HepG2 (cell line): ENCODE results near the gene RABGAP1. TPM values are rescaled to one million over a fixed set of nuclear protein-coding genes. Genes with fewer than 3 reads are reported as not detected.

ENCODE experiments used
- ATAC-seq: fragments of 200-7000 bp; cut with Tn5 transposase; 3 replicates; pipeline ENCODE4 v1.9.1; 2020; ENCODE audit warnings: mild to moderate bottlenecking, moderate library complexity
- BruUV-seq: library from RNA; stranded (reverse); fragments of 400-500 nt; replicated peaks from 2 replicates; lab custom pipeline; 2021; lab: Mats Ljungman, UMichigan
- CTCF ChIA-PET: fragments of 300-600 bp; formaldehyde crosslinking; extraction: SDS; loops from one replicate; lab custom pipeline; 2021; ENCODE audit warnings: low total read pairs, inconsistent platforms, low intra/inter-chr PET ratio; lab: Yijun Ruan, JAX
- POLR2A ChIA-PET: fragments of 350-600 bp; sonication (Branson Sonifier 250); formaldehyde crosslinking; loops from one replicate; lab custom pipeline; 2020; ENCODE audit warnings: antibody characterized with exemption, inconsistent platforms; lab: Yijun Ruan, JAX
- DNase-seq: peaks from one replicate; pipeline ENCODE4 v3.0.0-alpha.2; 2015; ENCODE audit warnings: low spot score
- FAIRE-seq: peaks from 3 replicates; lab custom pipeline; 2011; peaks lifted over from hg19 to GRCh38; lab: Jason Lieb, UNC
- H2AFZ ChIP-seq: one replicate; pipeline ENCODE4 v1.6.1; 2011; ENCODE audit warnings: low read length, inconsistent platforms
- H3K27ac ChIP-seq: fragments of 300-600 bp; 3 replicates; pipeline ENCODE4 v1.8.0; 2011; ENCODE audit warnings: mixed run types, mild to moderate bottlenecking, mixed read lengths, low read length, inconsistent platforms; ENCODE audit not compliant: insufficient read depth; ENCODE audit errors: extremely low read length
- H3K27me3 ChIP-seq, 2 experiments: fragments of 200-600 bp in 1 of 2; 2 replicates in 1 of 2; 3 replicates in 1 of 2; pipeline versions ENCODE4 v1.6.0 to v1.8.0; 2011; ENCODE audit warnings: low read length in 2 of 2, mild to moderate bottlenecking in 2 of 2, moderate library complexity in 2 of 2, inconsistent platforms in 1 of 2; ENCODE audit not compliant: insufficient read depth in 2 of 2, control insufficient read depth in 1 of 2
- H3K36me3 ChIP-seq, 2 experiments: fragments of 200-600 bp in 1 of 2; replicated peaks in 1 of 2; 2 replicates in 1 of 2; 3 replicates in 1 of 2; pipeline versions ENCODE4 v1.5.1 to v1.8.0; 2011; ENCODE audit warnings: low read length in 2 of 2, inconsistent platforms in 1 of 2; ENCODE audit not compliant: insufficient read depth in 2 of 2, control insufficient read depth in 1 of 2
- H3K4me1 ChIP-seq: 2 replicates; pipeline ENCODE4 v1.5.1; 2012; ENCODE audit warnings: low read length, inconsistent platforms; ENCODE audit not compliant: insufficient read depth
- H3K4me2 ChIP-seq: 2 replicates; pipeline ENCODE4 v1.6.0; 2011; ENCODE audit warnings: low read depth, low read length, inconsistent platforms
- H3K4me3 ChIP-seq, 3 experiments: fragments of 200-600 bp in 1 of 3; sonication (generic), shearing (Covaris generic) in 1 of 3; replicated peaks in 1 of 3; 2 replicates each; pipeline ENCODE4 v1.5.1; 2011 to 2016; ENCODE audit warnings: low read length in 3 of 3, inconsistent platforms in 2 of 3, low read depth in 2 of 3, mild to moderate bottlenecking in 2 of 3, control low read depth in 1 of 3, mixed read lengths in 1 of 3; ENCODE audit not compliant: insufficient read depth in 1 of 3
- H3K79me2 ChIP-seq: one replicate; pipeline ENCODE4 v1.6.1; 2011; ENCODE audit warnings: low read length, inconsistent platforms; ENCODE audit not compliant: insufficient read depth
- H3K9ac ChIP-seq: 2 replicates; pipeline ENCODE4 v1.6.0; 2011; ENCODE audit warnings: mild to moderate bottlenecking, low read depth, low read length, inconsistent platforms; ENCODE audit not compliant: insufficient read depth
- H3K9me3 ChIP-seq: 2 replicates; pipeline ENCODE4 v1.5.1; 2012; ENCODE audit warnings: mild to moderate bottlenecking, low read length
- H4K20me1 ChIP-seq: 2 replicates; pipeline ENCODE4 v1.6.0; 2011; ENCODE audit warnings: inconsistent platforms, mild to moderate bottlenecking, low read length, moderate library complexity; ENCODE audit not compliant: insufficient read depth
- AFF4 ChIP-seq: sonication (generic); formaldehyde crosslinking; IDR thresholded peaks from 2 replicates; pipeline ENCODE4 v1.4.0; 2020; ENCODE audit warnings: missing genetic modification reagents
- CREB3 ChIP-seq: sonication (generic); formaldehyde crosslinking; IDR thresholded peaks from 2 replicates; pipeline ENCODE4 v1.5.0; 2020; ENCODE audit warnings: missing genetic modification reagents
- ELF3 ChIP-seq: IDR thresholded peaks from 2 replicates; pipeline ENCODE4 v1.6.1; 2016; ENCODE audit warnings: missing genetic modification reagents, missing compliant biosample characterization
- KLF9 ChIP-seq: IDR thresholded peaks from 2 replicates; pipeline ENCODE4 v1.6.1; 2016; ENCODE audit warnings: low read depth
- NFE2L2 ChIP-seq: fragments of 150-350 bp; IDR thresholded peaks from 2 replicates; pipeline ENCODE4 v1.6.1; 2014; ENCODE audit warnings: low read length
- NFYB ChIP-seq: sonication (generic); formaldehyde crosslinking; IDR thresholded peaks from 2 replicates; pipeline ENCODE4 v1.4.0; 2020; ENCODE audit warnings: missing genetic modification reagents
- NR0B2 ChIP-seq: sonication (generic); formaldehyde crosslinking; IDR thresholded peaks from 2 replicates; pipeline ENCODE4 v1.4.0; 2020; ENCODE audit warnings: mild to moderate bottlenecking, missing genetic modification reagents
- NR2F1 ChIP-seq, 2 experiments: fragments of 450-650 bp in 1 of 2; formaldehyde crosslinking in 1 of 2; IDR thresholded peaks; 2 replicates each; pipeline versions ENCODE4 v1.5.0 to v1.6.1; 2016 to 2020; ENCODE audit warnings: mild to moderate bottlenecking in 1 of 2, missing compliant biosample characterization in 1 of 2, missing genetic modification reagents in 1 of 2, moderate library complexity in 1 of 2
- PREB ChIP-seq: sonication (generic); formaldehyde crosslinking; IDR thresholded peaks from 2 replicates; pipeline ENCODE4 v1.4.0; 2020; ENCODE audit warnings: missing genetic modification reagents
- SSRP1 ChIP-seq: IDR thresholded peaks from 2 replicates; pipeline ENCODE4 v1.6.1; 2016; ENCODE audit warnings: control low read depth
- ZNF558 ChIP-seq: sonication (generic); formaldehyde crosslinking; IDR thresholded peaks from 2 replicates; pipeline ENCODE4 v1.9.0; 2022; ENCODE audit warnings: mild to moderate bottlenecking, missing genetic modification reagents, borderline replicate concordance
- WGBS: methylation state at CpG from one replicate; pipeline ENCODE4 v1.1.6; 2017; ENCODE audit warnings: low lambda C conversion rate; 5-methylcytosine and 5-hydroxymethylcytosine counted together
- in situ Hi-C: cut with HindIII; loops from 2 replicates; pipeline ENCODE4 v1.10.0; 2017; ENCODE audit warnings: low pct_unique_long_range_greater_than_20kb; ENCODE audit not compliant: extremely low pct_ligation_motif_present
- intact Hi-C: fragments of 100-400 bp; cut with micrococcal nuclease; formaldehyde crosslinking; loops from one replicate; pipeline ENCODE4 v1.10.0; 2022; ENCODE audit not compliant: unreplicated experiment
- polyA plus RNA-seq, 8 experiments: library from polyadenylated mRNA; depleted of rRNA in 3 of 8; stranded (reverse) in 7 of 8; unstranded in 1 of 8; fragments of >200 nt; fragmentation: Illumina TruSeq in 4 of 8; extraction: Trizol in 4 of 8; gene quantifications; 2 replicates each; pipeline versions ENCODE4 v1.2.1 to v1.2.3, GENCODE V29; 2011 to 2016; ENCODE audit warnings: low read depth in 4 of 8, missing spikeins in 1 of 8, mixed read lengths in 1 of 8; ENCODE audit not compliant: insufficient read depth in 1 of 8
- total RNA-seq, 5 experiments: library from RNA; depleted of rRNA; stranded (reverse); fragments of >200 nt; fragmentation: Illumina TruSeq; extraction: Trizol; gene quantifications; 2 replicates each; pipeline ENCODE4 v1.2.3, GENCODE V29; 2016; ENCODE audit warnings: low read depth in 1 of 5

The RABGAP1 gene
- total and polyA plus RNA-seq, 2 of the 13 experiments (the other 11 are each of a cell fraction or from before 2014, with no cell fraction given): 19.1 to 19.3 TPM

GRCh38 chr9:123090198-123090896 is 149.5 kb downstream of the RABGAP1 start:
- H3K27me3 ChIP-seq: no peaks in the 10 kb centered on the region
- 95% methylated on average over 8 of the region's 8 CpGs for WGBS
- TF ChIP-seq SSRP1 (CRISPR knock-in tag) (no peak), AFF4 (CRISPR knock-in tag) (no peak), ZNF558 (no peak)
- TF ChIP-seq, all 625 proteins: peak for 0
- DNase-seq (no peak), FAIRE-seq (no peak), ATAC-seq (no peak)
- H4K20me1 ChIP-seq: no peaks in the 10 kb centered on the region
- BruUV-seq: no TSS peak
- no peak overlapping the region for H3K4me3 ChIP-seq
- H3K9ac ChIP-seq: no peak overlapping the region
- CTCF ChIA-PET: no interaction called here
- H3K27ac ChIP-seq: no peak overlapping the region
- no peak overlapping the region for H2AFZ ChIP-seq
- no peaks in the 10 kb centered on the region for H3K79me2 ChIP-seq
- H3K4me1 ChIP-seq: peaks cover 42% of the 10 kb centered on the region
- in situ Hi-C loops (no loop called here), intact Hi-C loops (no loop called here)
- H3K36me3 ChIP-seq: peaks cover 11 to 29% of the 10 kb centered on the region in 2 experiments
- no peaks in the 10 kb centered on the region for H3K9me3 ChIP-seq
- no peak overlapping the region for H3K4me2 ChIP-seq
- POLR2A ChIA-PET: no interaction called here

- no peak for FAIRE-seq
- no peaks in the 10 kb centered on the region for H4K20me1 ChIP-seq
- in situ Hi-C loops (no loop called here), intact Hi-C loops (no loop called here)
- no peak overlapping the region for H2AFZ ChIP-seq
- no peak overlapping the region for H3K4me3 ChIP-seq
- CTCF ChIA-PET: no interaction called here
- no peak overlapping the region for H3K27ac ChIP-seq
- H3K27me3 ChIP-seq: no peaks in the 10 kb centered on the region
- POLR2A ChIA-PET: no interaction called here
- H3K9me3 ChIP-seq: no peaks in the 10 kb centered on the region
- WGBS: 94% methylated on average over 2 of the region's 2 CpGs
- BruUV-seq: no TSS peak
- H3K4me1 ChIP-seq: peaks cover 44% of the 10 kb centered on the region
- H3K36me3 ChIP-seq: peaks cover 11 to 29% of the 10 kb centered on the region in 2 experiments
- no peak overlapping the region for H3K4me2 ChIP-seq
- no peak for ATAC-seq
- no peak for TF ChIP-seq NR2F1 (CRISPR knock-in tag; IDR thresholded peaks at IDR 0.05)
- TF ChIP-seq KLF9 (CRISPR knock-in tag): no peak
- TF ChIP-seq PREB (CRISPR knock-in tag): no peak
- TF ChIP-seq ELF3 (CRISPR knock-in tag): no peak
- TF ChIP-seq CREB3 (CRISPR knock-in tag): no peak
- TF ChIP-seq NR0B2 (CRISPR knock-in tag): no peak
- no peak for TF ChIP-seq NFE2L2
- no peak for TF ChIP-seq NFYB (CRISPR knock-in tag)
- no peak for DNase-seq
- H3K9ac ChIP-seq: no peak overlapping the region
- H3K79me2 ChIP-seq: no peaks in the 10 kb centered on the region
These were observed 150.1 kb downstream of the RABGAP1 start for GRCh38 chr9:123090956-123091355.
